Measurements from ENCODE around the gene INPP5K.

Gene INPP5K

GRCh38 chr17:1484676-1485422 lies 31.6 kb downstream of the INPP5K start:
- DNase-seq = peak; percentile 61

DNA sequence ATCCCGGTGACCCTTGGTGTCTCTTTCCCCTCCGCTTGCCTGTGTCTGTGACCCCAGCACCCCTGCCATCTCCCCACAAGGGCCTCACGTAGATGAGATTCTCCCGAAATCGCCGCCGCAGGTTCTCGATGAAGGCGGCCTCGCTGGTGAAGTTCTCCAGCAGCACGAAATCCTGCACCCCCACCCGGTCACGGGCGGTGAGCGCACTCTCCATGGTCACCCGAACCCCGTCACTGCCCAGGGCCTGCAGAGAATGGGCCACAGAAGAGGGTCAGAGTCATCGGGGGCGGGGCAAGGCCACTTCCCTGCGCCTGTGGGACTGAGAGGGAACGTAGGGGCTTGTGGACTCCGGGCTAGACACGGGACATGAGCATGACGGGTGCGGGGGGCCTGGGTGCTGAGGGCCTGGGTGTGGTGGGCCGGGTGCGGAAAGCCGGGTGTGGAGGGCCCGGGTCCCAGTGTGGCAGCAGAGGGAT lies 32.3 kb downstream of the INPP5K start:
- no peak for DNase-seq

DNA sequence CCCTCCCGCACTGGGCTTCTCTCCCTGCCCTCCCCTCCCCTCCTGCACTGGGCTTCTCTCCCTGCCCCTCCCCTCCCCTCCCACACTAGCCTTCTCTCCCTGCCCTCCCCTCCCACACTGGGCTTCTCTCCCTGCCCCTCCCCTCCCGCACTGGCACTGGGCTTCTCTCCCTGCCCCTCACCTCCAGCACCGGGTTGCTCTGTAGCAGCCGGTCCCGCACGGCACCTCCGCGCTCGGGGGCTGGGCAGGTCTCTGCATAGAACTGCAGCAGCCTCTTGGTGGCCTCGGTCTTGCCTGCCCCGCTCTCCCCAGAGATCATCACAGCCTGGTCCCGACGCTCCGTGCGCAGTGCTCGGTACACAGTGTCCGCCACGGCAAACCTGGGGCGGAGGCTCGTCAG lies 33.7 kb downstream of the INPP5K start:
- no peak for DNase-seq

- no peak for DNase-seq
Measured at GRCh38 chr17:1481736-1482135, 34.7 kb downstream of the INPP5K start.

DNA sequence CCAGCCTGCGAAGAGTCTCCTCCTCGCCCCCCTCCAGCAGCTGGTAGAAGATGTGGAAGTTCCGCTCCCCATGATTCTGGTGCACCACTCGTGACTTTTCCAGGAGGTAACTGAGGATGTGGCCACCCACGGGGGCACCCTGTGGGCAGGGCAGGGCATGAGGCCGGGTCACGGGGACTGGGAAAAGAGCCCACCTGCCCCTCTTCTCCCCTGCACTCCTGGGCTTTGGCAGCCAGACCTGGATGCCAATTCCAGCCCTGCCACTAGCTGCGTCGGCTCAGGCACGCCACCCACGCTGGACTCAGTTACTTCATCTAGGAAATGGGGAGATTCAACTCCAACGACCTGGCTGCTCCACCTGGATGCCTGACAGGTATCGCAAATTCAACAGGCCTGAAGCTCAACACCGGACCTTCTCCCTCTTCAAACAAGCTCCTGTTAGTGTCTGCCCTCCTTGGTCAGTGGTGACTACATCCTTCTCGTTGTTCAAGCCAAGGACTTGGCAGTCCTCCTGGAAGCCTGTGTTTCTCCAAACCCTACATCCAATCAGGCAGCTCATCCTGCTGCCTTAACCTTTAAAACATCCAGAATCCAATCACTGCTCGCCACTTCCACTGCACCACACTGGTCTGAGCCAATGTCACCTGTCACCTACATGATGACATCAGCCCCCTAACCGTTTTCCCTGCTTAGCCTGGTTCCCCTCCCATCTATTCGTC lies 35.5 kb downstream of the INPP5K start:
- no peak for DNase-seq

GRCh38 chr17:1478418-1478817 lies 38.0 kb downstream of the INPP5K start:
- DNase-seq = no peak

DNA sequence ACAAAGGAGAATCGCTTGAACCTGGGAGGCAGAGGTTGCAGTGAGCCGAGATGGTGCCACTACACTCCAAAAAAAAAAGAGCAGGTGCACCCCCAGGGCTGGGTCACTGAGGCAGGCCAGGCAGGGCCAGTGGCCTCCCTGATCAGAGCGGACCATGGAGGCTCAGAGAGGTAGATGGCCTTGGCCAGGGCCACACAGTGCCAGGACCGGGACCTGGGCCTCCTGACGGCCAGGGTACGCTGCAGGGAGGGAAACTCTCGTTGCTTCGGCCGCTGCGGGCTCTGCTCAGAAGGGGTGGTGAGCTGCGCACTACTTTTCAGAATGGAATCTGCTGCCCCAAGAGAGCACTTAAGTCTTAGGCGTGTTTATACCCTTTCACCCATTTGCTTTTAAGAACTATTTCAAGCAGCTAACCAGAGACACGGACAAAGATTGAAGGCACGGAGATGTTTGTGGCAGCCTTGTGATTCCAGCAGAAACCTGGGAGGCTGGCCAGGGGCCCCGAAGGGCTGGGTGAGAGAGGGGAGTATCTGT lies 41.0 kb downstream of the INPP5K start:
- no peak for DNase-seq

- DNase-seq = no peak
Measured at GRCh38 chr17:1474402-1475189, 41.8 kb downstream of the INPP5K start.

GRCh38 chr17:1473841-1474240 lies 42.6 kb downstream of the INPP5K start:
- DNase-seq = no peak

GRCh38 chr17:1473170-1473569 lies 43.2 kb downstream of the INPP5K start:
- no peak for DNase-seq

GRCh38 chr17:1471911-1472821 lies 44.2 kb downstream of the INPP5K start:
- DNase-seq = no peak

DNA sequence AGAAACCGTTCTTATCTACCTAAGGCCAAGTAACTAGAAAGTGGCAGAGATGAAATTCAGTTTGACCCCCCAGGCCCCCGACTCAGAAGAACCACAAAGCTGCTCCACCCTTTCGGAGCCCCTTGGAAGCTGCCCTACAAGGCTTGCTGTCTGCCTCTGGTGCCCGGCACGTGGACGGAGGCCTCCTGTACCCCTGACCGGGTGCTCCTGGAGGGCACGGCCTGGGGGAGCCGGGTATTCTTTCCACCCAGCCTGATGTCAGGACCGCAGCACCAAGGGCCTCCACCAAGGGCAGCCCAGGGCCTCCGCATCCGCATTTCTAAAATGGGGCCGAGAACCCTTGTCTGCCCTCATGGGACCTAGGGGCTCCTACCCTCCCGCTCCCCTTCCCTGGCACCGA lies 44.9 kb downstream of the INPP5K start:
- no peak for DNase-seq

- no peak for DNase-seq
Measured at GRCh38 chr17:1470755-1471462, 45.5 kb downstream of the INPP5K start.

- DNase-seq = no peak
Measured at GRCh38 chr17:1470071-1470754, 46.2 kb downstream of the INPP5K start.

DNA sequence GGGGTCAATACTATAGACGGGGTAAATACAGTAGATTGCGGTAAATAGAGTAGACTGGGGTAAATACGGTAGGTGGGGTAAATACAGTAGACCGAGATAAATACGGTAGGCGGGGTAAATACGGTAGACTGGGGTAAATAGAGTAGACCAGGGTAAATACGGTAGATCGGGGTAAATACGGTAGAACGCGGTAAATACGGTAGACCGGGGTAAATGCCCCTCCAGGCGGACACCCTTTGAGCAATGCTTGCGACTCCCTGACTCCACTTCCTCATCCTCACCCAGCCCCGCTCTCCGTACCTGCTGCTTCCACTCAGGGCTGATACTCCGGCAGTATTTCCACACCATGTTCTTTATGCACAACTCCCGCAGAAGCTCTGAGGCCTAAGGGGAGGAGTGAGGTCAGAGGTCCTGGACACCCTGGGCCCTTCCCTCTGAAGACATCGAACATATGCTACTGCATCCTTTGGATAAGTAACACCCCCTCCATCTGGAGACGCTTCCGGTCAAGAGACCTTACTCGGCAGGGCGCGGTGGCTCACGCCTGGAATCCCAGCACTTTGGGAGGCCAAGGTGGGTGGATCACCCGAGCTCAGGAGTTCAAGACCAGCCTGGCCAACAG lies 47.1 kb downstream of the INPP5K start:
- DNase-seq = peak; percentile 51

- no peak for DNase-seq
Measured at GRCh38 chr17:1467898-1468492, 48.4 kb downstream of the INPP5K start.

DNA sequence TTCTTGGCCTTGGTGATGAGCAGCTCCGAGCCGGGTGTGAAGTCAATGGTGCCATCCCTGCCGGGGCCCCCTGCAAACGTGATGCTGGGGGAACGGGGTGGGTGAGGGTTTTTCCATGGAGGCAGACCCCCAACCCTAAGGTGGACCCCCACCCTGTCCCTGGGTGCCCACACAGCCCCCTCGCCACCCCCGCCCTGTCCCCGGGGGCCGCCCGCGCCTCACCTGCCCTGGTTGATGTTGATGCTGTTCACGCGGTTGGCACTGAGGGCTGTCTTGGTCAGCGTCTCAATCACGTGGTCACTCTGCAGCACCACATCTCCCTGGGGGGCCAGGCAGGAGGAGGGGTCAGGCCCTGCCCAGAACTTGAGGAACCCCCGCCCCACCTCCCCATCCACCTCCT lies 49.2 kb downstream of the INPP5K start:
- DNase-seq = no peak

DNA sequence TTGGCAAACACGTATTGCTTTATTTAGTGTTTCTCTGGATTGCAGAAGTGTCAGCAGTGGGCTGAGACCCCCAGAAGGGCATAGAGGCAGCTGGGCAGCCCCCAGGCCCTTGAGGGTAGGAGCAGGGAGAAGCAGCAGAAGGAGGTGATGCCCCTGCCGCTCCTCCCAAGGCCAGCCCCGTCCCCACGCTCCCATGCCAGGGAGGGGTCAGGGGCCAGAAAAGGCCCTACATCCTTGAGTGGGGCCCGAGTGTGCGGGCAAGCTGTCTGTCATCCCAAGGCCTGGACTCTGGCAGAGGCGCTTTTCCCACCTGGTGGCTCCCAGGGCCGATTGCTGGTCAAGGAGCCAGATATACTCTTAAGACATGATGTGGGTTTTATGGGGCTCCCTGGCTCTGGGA lies 52.2 kb downstream of the INPP5K start:
- DNase-seq = no peak

GRCh38 chr17:1462164-1463112 lies 54.0 kb downstream of the INPP5K start:
- no peak for DNase-seq

All from EL (cell line).